GM06990 (cell line): ENCODE measurements around the gene CCT4.

Experiments used
- DNase-seq: peaks from one replicate; pipeline ENCODE4 v3.0.0-alpha.2; 2011; ENCODE audit not compliant: insufficient read length; ENCODE audit errors: extremely low read depth
- H3K27me3 ChIP-seq: replicated peaks from 2 replicates; pipeline ENCODE4 v1.6.0; 2011; ENCODE audit warnings: low read length; ENCODE audit not compliant: control insufficient read depth, insufficient read depth
- H3K36me3 ChIP-seq: 2 replicates; pipeline ENCODE4 v1.5.1; 2011; ENCODE audit warnings: low read length; ENCODE audit not compliant: control insufficient read depth, insufficient read depth
- H3K4me3 ChIP-seq: replicated peaks from 2 replicates; pipeline ENCODE4 v1.5.1; 2011; ENCODE audit warnings: low read depth, mild to moderate bottlenecking, control low read depth, low read length
- CTCF ChIP-seq: IDR thresholded peaks from 2 replicates; pipeline ENCODE4 v1.5.1; 2011; ENCODE audit warnings: low read length, control low read depth, mild to moderate bottlenecking, inconsistent platforms; ENCODE audit not compliant: insufficient read depth, poor library complexity, severe bottlenecking

Gene CCT4

GRCh38 chr2:61833971-61834370 is 54.5 kb downstream of the CCT4 start:
- no peaks in the 10 kb centered on the region; the same call in 1 of the 2 replicates for H3K36me3 ChIP-seq
- no peak for DNase-seq
- TF ChIP-seq CTCF, result no peak
- no peak overlapping the region for H3K4me3 ChIP-seq
- H3K27me3 ChIP-seq, result no peaks in the 10 kb centered on the region

DNA sequence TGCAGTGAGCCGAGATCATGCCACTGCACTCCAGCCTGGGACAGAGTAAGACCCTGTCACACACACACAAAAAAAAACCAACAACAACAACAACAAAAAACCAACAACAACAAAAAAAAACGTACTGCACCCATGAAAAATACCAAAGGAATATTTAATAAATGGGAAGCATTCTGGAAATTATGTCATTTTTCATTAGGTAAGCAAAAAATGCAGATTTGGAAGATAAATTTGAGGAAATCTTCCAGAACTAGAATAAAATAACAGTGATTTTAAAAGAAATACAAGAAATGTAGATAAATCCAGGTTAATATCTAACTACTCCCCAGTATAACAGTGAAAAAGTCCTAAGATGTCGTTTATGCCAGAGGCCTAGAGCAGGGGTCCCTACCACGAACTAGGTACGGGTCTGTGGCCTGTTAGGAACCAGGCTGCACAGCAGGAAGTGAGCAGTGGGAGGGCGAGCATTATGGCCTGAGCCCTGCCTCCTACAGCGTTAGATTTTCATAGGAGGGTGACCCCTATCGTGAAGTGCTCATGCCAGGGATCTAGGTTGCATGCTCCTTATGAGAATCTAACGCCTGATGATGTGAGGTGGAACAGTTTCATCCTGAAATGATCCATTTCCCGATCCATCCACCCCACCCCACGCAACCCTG is 56.1 kb downstream of the CCT4 start:
- no peak for TF ChIP-seq CTCF

GRCh38 chr2:61822255-61822654 is 66.2 kb downstream of the CCT4 start:
- DNase-seq, result no peak
- Histone ChIP-seq H3K36me3 (no peaks in the 10 kb centered on the region), H3K27me3 (no peaks in the 10 kb centered on the region), H3K4me3 (no peak overlapping the region)
- TF ChIP-seq CTCF, result no peak

More for the DNA sequence above, 56.1 kb downstream of the CCT4 start:
- Histone ChIP-seq H3K27me3 (no peaks in the 10 kb centered on the region), H3K4me3 (no peak overlapping the region), H3K36me3 (no peaks in the 10 kb centered on the region; the same call in 1 of the 2 replicates)
- no peak for DNase-seq
